Kidney capillary endothelial cell (primary cell): ENCODE results near the gene MTMR1.

Experiments
- DNase-seq: peaks from one replicate; pipeline ENCODE4 v3.0.0-alpha.2; 2018; ENCODE audit warnings: low spot score

MTMR1 gene

GRCh38 chrX:150692831-150693724 lies at the start of gene MTMR1:
TSS of gene MTMR1 (plus strand) at chrX:150693396. CDS start at chrX:150693531, 135 bp downstream.
- DNase-seq: no peak

GRCh38 chrX:150643958-150644357 lies 49.2 kb upstream of the MTMR1 start:
- DNase-seq: no peak

- no peak for DNase-seq
Observed at GRCh38 chrX:150644422-150644821, 48.8 kb upstream of the MTMR1 start.

- DNase-seq: no peak
Observed at GRCh38 chrX:150647331-150647730, 45.9 kb upstream of the MTMR1 start.

- no peak for DNase-seq
Observed at GRCh38 chrX:150648296-150648940, 44.8 kb upstream of the MTMR1 start.

GRCh38 chrX:150649096-150649870 lies 43.9 kb upstream of the MTMR1 start:
- peak; percentile 39 for DNase-seq

- DNase-seq: no peak
Observed at GRCh38 chrX:150651906-150652305, 41.3 kb upstream of the MTMR1 start.

- DNase-seq: no peak
Observed at GRCh38 chrX:150655788-150656187, 37.4 kb upstream of the MTMR1 start.

- no peak for DNase-seq
Observed at GRCh38 chrX:150663073-150663472, 30.1 kb upstream of the MTMR1 start.

GRCh38 chrX:150664290-150664689 lies 28.9 kb upstream of the MTMR1 start:
- DNase-seq: no peak

- DNase-seq: no peak
Observed at GRCh38 chrX:150676221-150676620, 17.0 kb upstream of the MTMR1 start.

GRCh38 chrX:150680974-150681373 lies 12.2 kb upstream of the MTMR1 start:
- no peak for DNase-seq

- no peak for DNase-seq
Observed at GRCh38 chrX:150683112-150683511, 10.1 kb upstream of the MTMR1 start.

GRCh38 chrX:150683536-150684146 lies 9.6 kb upstream of the MTMR1 start:
- DNase-seq: no peak

GRCh38 chrX:150688911-150689451 lies 4.2 kb upstream of the MTMR1 start:
- DNase-seq: peak; percentile 64

- peak; percentile 39 for DNase-seq
Observed at GRCh38 chrX:150690126-150690525, 3.1 kb upstream of the MTMR1 start.

- DNase-seq: no peak
Observed at GRCh38 chrX:150692296-150692695, 900 bp upstream of the MTMR1 start.

GRCh38 chrX:150693725-150694574 lies 754 bp downstream of the MTMR1 start:
- no peak for DNase-seq

GRCh38 chrX:150694738-150695410 lies 1.7 kb downstream of the MTMR1 start:
- DNase-seq: no peak

GRCh38 chrX:150696331-150696730 lies 3.1 kb downstream of the MTMR1 start:
- no peak for DNase-seq
